GM12872 (cell line): Measurements from ENCODE around the gene IKZF5.

Experiments
- TF ChIP-seq, protein P1 (sequence below): IDR thresholded peaks from 3 replicates; pipeline ENCODE4 v1.5.1; 2011; ENCODE audit warnings: low read depth, mild to moderate bottlenecking, low read length, moderate library complexity; ENCODE audit not compliant: insufficient read depth

IKZF5 gene

GRCh38 chr10:122955892-122956291 lies 52.7 kb downstream of the IKZF5 start:
- TF ChIP-seq, protein P1, sequence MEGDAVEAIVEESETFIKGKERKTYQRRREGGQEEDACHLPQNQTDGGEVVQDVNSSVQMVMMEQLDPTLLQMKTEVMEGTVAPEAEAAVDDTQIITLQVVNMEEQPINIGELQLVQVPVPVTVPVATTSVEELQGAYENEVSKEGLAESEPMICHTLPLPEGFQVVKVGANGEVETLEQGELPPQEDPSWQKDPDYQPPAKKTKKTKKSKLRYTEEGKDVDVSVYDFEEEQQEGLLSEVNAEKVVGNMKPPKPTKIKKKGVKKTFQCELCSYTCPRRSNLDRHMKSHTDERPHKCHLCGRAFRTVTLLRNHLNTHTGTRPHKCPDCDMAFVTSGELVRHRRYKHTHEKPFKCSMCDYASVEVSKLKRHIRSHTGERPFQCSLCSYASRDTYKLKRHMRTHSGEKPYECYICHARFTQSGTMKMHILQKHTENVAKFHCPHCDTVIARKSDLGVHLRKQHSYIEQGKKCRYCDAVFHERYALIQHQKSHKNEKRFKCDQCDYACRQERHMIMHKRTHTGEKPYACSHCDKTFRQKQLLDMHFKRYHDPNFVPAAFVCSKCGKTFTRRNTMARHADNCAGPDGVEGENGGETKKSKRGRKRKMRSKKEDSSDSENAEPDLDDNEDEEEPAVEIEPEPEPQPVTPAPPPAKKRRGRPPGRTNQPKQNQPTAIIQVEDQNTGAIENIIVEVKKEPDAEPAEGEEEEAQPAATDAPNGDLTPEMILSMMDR: no peak

DNA sequence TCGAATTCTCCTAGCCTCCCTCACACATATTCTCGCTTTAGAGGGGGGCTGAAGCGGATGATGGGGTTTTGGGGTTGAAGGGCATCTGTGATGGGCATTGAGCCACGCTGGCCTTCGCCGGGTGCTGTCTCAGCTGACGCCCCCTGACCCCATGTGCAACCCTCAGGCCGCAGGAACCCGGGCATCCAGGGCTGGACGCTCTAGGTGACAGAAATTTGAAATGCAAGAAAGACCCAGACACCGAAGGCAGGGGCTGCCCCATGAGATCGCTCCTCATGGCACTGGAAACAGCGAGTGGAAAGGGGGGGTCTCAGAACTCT lies 53.9 kb downstream of the IKZF5 start:
- TF ChIP-seq, protein P1: no peak

DNA sequence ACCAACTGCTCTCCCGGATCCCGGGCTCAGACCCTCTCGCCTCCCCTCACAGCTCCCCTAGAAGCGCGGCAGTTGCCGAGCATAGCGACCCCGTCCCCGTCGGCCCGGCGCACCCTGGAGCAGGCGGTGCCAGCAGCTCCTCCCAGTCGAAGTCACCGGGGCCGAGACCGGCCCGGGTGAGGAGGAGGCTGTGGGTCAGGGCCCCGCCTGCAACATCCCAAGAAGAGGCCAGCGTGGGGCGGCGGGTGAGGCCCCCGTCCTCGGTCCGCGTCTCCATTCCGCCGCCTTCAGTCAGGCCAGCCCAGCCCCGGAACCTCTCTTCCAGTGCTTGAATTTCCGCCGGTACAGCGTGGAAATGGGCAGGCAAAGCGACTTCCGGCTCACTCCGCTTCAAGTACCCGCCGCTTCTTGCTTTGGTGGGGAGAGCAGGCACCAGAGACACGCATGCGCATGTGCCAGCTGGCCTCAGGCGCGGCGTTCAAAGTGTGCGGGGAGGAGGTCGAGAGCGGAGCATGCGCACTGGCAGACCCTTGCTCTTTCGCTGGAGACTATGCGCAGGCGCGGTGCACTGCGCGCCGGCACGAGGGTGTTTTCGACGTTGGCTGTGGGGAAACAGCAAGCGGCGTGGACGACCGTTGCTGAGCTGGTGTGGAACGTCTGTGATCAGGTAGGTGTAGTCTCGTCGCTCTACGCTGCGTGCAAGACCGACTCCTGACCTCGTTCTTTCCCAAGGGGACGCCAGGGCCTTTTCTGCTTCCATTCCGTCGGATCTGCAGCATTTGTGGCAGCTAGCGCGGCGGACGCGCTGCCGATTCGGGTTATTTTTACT lies 54.5 kb downstream of the IKZF5 start, which contains the start of gene C10orf88:
Gene C10orf88 (minus strand): TSS at position 326 of the 829 bp plus-strand sequence. CDS start 49 bp downstream, at position 277.
- TF ChIP-seq, protein P1: no peak

DNA sequence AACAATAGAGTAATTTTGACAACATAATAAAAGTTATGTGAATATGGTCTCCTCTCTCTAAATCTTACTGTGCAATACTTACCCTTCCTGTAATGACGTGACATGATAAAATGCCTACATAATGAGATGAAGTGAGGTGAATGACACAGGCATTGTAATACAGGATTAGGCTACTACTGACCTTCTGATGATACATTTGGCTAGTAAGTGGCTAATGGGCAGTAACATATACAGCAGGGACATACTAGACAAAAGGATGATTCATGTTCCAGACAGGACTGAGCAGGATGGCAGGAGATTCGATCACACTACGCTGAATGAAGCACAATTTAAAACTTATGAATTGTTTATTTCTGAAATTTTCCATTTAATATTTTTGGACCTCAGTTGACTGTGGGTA lies 59.3 kb downstream of the IKZF5 start:
- TF ChIP-seq, protein P1: no peak
